Stimulated activated CD8-positive, alpha-beta memory T cell treated with anti-CD3 and anti-CD28 coated beads, Interleukin-12 subunit alpha, Interleukin-12 subunit beta, amount 100 ng/mL, for 1 hour (primary cell): ENCODE measurements around the gene PRKCSH.
"Not testable (repeated sequence)": the region's sequence is repeated elsewhere in the genome, so short reads cannot be mapped to it uniquely, and the experiment has no call there.

Experiments
- DNase-seq: peaks from one replicate; pipeline ENCODE4 v3.0.0-alpha.2; 2020; ENCODE audit warnings: low read depth

The PRKCSH gene, protein sequence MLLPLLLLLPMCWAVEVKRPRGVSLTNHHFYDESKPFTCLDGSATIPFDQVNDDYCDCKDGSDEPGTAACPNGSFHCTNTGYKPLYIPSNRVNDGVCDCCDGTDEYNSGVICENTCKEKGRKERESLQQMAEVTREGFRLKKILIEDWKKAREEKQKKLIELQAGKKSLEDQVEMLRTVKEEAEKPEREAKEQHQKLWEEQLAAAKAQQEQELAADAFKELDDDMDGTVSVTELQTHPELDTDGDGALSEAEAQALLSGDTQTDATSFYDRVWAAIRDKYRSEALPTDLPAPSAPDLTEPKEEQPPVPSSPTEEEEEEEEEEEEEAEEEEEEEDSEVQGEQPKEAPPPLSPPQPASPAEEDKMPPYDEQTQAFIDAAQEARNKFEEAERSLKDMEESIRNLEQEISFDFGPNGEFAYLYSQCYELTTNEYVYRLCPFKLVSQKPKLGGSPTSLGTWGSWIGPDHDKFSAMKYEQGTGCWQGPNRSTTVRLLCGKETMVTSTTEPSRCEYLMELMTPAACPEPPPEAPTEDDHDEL

DNA sequence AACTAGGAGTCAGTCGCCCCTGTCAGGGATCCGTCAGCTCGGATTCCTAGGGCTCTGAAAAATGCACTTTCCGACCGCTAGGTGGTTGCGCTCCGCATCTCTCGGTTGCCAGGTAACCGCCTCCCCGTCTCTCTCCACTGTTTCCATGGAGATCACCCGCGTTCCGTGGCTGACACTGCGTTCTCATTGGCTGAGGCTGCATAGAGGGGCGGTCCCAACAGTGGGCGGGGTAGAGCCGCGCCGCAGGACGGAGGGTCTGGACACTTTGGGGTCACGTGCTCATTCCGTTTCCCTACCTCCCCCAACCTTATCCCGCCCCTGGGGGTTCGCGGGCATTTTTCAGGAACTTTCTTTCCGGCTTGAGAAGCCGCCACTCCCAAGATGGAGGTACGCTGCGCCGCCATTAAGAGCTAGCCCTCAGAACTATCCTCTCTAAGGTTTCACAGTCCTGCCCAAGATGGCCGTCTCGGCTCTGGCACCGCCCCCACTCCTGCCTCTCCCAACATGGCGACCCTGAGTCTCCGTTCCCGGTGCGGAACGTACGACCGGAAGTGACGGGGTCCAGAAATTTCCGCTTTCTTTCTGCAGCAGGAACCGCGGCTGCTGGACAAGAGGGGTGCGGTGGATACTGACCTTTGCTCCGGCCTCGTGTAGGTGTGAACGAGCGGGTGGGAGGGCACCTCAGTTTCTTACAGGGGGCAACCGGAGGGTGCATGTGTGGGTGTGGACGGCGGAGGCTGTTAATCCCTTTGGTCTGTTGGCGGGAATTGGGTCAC is at the start of gene PRKCSH, which contains the start of gene ODAD3:
Gene PRKCSH (plus strand): TSS at position 579 of the 776 bp plus-strand sequence. CDS start 483 bp downstream, outside the sequence.
Gene ODAD3 (minus strand): TSS at position 65 of the 776 bp plus-strand sequence. CDS start 105 bp downstream, outside the sequence.
- DNase-seq = peak; percentile 97

DNA sequence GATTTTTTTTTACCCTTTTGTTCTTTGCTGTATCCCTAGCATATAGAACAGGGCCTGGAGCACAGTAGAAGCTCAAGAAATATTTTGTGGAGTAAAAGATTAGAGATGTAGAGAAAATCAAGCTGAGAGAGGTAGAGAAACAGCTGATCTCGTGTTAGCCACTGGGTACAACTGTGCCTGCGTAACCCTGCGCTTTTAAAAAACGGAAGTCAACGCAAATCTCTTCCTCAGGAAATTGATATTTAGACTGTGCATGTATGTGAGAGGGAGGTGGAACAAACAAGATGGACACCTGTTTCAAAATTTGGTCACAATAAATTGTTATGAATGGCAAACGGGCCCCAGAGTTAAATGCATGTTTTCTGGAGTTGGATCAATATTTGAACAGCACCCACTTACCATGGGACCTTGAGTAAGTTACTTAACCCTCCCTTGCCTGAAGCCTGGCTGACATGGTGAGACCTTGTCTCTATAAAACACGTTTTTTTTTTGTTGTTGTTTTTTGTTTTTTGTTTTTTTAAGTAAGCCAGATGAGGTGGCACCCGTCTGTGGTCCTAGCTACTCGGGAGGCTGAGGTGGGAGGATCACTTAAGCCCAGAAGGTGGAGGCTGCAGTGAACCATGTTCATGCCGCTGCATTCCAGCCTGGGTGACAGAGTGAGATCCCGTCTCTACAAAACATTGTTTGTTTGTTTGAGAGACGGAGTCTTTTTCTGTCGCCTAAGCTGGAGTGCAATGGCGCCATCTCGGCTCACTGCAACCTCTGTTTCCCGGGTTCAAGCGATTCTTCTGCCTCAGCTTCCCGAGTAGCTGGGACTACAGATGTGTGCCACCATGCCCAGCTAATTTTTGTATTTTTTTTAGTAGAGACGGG is 48.0 kb upstream of the PRKCSH start:
- DNase-seq = no peak

DNA sequence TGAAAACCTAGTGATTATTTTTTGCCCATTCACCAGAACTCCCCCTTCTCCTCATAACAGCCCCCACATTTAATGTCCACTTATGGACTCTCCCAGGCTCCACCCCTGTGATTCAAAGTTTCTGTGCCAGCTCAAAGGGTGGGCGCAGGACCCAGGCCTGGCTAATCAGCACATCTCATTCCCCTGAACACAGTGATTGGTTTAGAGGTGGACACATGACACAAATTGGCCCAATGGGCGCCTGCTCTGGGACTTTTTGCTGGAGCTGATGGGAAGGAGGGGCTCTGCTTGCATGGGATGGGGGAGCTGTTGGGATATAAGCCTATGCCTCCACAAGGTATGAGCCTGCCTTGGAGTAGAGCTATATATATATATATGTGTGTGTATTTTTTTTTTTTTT is 45.1 kb upstream of the PRKCSH start:
- DNase-seq = no peak

DNA sequence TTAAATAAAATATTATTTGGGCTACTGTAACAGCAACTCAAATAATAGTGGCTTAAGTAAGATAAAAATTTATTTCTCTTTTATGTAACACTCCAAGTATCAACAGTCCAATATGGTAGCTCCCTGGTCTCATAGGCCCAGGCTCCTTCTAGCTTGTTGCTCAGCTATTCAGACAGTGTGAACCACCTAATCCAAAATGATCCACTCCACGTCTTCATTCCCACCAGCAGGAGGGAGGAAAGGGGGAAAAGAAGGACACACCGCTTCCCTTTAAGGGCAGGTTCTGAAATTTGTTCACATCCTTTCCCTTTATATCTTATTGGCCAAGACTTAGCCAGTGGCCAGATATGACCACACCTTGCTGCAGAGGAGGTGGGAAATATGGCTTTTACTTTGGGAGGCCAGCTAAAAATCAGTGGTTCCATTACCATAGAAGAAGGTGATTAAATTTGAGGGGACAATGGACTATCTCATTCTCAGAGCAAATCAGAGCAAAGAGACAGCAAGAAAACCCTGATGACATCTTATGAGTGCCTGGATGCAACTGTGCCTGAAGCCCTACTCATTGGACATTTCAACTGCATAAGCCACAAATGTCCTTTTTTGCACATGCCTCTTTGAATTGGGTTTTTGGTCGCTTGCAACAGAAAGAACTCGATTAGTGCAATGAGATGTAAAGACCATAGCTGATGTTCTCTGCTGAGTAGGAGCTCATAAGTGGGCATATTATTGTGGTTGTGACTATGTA is 44.3 kb upstream of the PRKCSH start:
- no peak for DNase-seq

DNA sequence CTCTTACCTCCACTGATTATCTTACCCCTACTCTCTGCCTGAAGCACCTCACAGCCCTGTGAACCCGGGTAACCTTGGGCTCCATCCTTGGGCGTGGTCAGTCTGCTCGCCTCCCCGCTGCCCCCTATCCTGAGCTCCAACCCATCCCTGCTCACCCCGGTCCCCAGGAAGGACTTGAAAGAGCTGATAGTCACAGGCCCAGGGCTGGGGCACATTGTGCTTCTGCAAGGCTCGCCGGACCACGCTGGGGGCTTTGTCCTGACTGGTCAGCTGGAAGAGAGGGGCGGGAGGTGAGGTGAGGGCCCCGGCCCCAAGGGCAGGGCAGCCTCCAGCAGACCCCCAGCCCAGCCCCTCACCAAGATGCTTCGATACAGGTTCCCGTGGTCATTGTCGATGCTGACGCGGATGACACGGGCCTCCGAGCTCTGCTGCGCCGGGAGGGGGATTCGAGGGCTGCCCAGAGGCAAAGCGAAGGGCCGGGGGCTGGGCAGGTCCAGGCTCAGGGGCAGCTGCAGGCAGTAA is 38.3 kb upstream of the PRKCSH start:
- no peak for DNase-seq

DNA sequence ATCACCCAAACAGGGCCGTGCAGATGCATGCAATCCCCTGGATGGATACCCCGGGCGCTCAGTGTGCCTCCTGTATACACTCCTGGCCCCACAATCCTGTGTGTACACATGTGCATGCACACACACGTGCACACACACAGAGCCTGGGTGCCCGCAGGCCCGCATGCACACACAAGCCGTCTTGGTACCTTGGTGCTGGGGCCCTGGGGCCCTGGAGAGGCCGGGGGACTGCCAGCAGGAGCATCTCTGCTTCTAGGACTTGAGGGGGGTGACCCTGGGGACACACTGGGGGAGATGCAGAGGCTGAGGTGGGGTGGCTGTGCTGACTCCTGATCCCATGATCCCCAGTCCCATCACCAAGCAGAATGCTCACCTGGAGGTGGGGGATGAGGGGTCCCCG is 35.8 kb upstream of the PRKCSH start:
- DNase-seq = no peak

DNA sequence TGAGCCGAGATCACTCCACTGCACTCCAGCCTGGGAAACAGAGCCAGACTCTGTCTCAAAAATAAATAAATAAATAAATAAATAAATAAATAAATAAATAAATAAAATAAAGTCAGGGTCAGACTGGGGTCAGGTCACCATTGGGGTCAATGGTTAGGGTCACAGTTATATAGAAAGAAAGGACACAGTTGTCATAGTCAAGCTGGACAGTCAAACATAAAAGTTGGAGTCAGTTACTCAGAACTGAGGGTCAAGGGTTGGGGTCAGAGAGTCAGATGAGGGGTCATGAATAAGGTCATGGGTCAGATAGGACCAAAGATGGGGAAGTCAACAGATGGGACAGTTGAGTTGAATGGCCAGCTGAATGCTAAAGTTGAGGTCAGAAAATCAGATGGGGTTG is 34.6 kb upstream of the PRKCSH start:
- DNase-seq = no peak

DNA sequence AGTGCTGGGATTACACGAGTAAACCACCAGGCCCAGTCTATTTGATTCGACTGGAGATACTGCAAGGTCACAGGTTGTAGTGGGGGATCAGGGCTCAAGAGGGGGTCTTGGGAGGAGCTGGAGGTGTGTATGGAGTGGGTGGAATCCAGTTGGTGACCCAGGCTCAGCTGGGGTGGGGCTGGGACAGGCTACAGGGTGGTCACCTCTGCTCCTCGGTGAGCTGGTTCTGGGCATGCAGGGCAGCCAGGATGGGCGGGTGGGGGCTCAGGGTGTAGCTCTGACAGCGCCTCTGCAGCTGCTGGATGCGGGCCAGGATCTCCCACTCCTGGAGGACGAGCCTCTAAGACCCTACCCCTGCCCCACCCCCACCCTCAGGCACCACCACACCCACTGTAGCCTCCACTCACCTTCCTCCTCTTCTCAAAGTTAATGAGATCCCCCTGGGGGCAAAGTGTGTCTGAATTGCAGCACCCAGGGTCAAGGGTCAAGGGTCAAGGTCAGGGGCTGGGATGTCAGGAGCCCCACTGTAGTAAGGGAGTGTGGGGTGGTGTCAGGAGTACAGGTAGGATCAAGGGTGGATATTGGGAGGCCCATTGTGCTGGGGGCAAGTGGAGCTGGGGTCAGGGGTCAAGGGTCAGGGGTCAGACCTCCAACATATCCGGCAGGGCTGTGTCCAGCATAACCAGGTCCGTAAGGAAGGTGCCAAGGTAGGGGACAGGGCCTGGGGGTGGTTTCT is 33.5 kb upstream of the PRKCSH start:
- no peak for DNase-seq

DNA sequence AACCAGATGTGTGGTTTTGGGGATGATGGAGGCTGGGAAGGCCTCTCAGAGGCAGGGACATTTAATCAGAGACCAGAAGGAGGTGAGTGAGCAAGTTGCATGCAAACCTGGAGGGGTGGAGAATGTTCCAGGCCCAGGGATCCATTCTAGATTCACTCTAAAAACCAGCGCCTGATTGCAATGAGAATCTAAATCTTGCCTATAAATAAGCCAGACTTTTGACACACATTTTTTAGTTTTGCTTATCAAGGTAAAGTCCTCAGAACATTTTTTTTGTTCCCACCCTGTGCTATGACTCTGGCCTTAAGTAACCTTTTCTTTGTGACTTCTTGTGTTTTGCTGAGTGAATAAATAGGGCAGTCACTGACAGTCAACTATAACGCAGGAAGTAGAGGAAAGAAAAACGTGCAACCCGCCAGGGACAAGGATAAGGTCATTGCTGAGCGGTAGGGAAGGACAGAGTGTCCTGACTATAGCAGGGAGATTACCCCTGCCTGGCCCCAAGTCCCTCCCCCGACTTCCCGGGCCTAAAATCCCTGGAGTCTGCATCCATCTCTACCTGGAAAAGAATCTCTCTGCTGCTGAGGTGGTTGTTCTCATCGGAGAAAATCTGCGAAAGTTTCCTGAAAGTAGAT is 30.7 kb upstream of the PRKCSH start:
- DNase-seq = no peak

DNA sequence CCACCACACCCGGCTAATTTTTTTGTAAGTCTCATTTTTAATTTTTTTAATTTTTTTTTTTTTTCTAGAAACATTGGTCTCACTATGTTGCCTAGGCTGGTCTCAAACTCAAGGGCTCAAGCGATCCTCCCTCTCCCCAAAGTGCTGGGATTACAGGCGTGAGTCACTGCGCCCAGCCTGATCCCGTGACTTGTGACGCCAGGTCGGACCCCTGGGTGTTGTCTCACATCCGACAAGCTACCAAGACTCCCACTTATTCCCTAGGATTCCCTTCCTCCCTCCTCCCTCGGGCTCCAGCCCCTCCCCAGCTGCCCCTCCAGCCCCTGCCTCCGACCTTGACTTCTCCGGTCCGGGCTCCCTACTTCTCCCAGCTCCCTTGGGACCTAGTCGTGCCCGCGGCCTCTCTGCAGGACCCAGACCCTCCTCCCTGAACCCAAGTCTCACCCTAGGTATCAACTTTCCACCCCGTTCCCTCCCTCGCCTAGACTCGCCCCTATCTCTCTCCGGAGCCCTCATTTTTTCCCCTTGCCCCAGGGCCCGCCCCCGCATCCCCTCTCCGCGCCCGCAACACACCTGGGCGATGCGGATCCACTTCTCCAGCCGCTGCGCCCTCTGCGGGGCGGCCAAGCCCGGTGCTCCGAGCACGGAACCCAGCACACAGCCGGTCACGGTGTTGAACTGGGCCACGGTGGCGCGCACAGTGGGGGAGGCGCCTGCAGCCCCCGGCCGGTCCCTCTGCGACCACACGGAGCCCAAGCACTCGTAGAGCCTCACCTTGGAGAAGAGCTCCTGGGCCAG is 29.4 kb upstream of the PRKCSH start:
- no peak for DNase-seq

DNA sequence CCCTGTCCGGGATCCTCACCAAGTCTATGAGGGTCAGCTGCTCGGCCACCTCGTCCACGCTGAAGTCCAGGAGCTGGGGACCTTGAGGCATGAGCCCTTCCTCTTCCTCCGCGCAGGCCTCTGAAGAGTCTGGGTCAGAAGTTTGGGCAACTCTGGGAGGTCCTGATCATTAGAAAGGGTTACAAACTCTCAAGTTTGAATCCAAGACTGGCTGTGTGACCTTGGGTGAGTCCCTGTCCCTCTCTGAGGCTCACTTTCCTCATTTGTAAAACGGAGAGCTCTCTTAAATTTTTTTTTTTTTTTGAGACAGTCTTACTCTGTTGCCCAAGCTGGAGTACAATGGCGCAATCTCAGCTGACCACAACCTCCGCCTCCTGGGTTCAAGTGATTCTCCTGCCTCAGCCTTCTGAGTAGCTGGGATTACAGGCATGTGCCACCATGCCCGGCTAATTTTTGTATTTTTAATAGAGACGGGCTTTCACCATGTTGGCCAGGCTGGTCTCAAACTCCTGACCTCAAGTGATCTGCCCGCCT is 28.7 kb upstream of the PRKCSH start:
- not testable (repeated sequence) for DNase-seq

DNA sequence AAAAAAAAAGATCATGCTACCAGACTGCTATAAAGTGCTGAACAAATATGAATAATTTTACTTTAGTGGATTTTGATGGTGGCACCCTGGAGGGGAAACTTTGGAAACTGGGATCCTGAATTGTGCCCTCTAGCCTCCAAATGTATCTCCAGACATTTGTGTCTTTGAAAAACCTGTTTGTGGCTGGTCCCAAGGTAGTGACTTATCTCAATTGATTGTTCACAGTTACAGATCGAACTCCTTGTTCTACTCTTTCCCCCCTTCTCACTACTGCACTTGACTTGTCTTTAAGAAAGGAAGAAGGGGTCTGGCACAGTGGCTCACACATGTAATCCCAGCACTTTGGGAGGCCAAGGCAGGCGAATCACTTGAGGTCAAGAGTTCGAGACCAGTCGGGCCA is 26.8 kb upstream of the PRKCSH start:
- no peak for DNase-seq

DNA sequence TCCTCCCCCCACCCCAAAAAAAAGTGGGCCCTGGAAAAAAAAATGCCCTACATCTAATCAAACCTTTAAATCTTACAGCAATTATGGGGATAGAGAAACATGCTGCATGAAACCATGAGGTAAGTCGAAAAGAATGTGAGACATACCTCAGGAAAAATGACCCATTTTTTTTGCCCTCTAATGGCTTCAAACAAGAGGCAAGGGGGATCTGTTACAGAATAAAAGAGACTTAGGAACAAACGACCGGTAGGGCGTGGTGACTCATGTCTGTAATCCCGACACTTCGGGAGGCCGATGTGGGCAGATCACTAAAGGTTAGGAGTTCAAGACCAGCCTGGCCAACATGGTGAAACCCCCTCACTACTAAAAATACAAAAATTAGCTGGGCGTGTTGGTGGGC is 24.8 kb upstream of the PRKCSH start:
- no peak for DNase-seq

DNA sequence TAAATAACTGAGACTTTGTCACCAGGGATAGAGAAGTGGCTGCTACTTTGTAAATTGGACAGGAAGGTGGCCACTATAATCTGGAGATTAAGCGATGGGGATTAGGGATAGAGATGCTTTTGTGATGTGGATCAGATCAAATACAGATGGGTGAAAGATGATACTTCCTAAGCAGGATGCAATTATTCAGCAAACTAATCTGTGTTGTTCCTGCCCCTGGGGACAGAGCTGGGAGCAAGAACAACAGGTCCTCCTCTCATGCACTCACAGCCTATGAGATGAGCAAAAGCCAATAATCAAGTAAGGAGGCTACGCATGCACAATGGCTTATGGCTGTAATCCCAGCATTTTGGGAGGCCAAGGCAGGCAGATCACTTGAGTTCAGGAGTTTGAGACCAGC is 20.9 kb upstream of the PRKCSH start:
- no peak for DNase-seq

DNA sequence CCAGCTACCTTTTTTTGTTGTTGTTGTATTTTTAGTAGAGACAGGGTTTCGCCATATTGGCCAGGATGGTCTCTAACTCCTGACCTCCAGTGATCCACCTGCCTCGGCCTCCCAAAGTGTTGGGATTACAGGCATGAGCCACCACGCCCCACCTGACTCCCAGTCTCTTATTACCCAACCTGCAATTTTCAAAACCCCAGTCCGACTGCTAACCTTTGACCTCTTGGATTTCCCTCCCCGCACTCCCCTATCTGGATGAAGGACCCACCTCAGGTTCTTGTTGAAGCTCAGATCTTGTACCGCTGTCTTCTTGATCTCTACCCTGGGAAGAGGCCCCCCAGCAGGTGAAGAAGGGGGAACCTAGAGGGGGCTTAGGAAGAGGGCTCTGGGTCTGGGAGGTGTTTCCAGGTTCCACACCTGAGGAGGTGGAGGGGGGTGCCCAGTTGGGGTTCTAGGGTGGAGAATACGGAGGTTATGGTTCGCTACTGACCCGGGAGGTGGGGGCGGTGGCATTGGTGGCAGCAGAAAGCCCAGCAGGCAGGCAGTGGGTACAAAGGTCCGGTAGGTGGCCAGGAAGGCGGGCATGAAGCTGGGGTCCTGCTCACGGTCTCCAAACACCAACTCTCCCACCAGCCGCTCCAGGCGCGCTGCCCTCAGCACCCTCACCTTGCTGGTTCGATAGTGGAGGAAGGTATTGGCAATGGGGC is 18.9 kb upstream of the PRKCSH start:
- no peak for DNase-seq

DNA sequence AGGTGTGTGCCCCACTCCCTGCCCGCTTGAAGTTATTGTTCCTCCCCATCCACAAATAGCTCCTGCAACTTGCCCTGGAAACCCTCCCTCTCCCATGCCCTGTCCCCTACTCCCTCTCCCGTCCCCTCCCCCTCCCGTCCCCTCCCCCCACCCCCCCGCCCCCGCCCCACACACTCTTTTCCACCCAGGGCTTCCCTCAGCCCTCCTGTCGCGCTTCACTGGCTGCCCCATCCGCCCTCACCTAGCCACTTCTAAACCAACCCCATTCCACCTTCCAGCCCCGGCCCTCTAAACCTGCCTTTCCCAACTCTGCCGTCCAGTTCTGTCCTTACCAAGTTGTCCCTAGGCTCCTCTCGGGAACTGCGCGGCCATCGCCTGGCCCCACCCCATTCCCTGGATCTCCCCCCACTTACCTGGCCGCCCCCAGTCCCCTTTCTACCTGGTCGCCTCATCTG is 17.3 kb upstream of the PRKCSH start:
- no peak for DNase-seq

DNA sequence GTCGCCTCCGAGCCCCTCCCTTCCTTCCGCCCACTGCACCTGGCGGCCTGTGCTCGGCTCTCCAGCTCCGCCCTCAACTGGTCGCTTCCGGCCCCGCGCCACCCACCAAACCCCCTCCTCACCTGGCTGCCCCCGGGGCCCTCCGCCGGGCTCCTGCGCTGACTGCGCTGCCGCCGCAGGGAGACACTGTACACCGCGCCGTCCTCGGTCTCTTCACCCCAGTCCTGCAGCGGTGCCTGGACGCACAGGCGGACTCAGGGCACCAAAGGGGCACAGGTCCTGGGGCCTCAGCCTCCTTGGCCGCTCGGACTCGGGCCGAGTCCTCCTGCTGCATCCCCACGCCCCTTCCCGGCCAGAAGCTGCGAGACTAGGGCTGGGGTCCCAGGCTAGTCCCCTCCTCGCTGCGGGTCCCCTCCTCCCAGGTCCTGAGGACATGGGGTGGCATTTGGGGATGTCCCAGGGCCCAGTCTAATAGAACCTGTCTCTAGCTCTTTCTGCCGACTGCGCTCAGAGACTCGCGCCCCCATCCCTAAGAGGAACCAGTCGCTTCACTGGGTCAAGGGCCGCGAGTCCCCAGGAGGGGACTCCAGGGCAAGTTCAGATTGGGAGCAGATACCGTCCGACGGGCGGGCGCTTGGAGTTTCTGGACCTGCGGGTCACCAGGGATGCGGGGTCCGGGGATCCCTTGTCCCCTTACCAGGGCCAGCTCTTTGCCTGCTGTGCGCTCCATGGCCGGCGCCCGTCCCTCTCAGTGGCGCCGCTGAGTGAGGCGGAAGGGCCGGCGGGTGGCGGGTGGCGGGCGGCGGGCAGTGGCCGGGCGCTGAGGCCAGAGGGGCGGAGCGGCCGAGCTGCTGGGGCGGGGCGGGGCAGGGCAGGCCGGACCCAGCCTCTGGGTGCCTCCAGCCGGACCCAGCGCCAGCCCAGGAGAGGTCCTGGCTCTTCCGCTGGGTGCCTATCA is 16.6 kb upstream of the PRKCSH start, which contains the start of gene RGL3:
Gene RGL3 (minus strand): TSS at position 766 of the 958 bp plus-strand sequence. CDS start 36 bp downstream, at position 730.
- no peak for DNase-seq
